ENCODE measurements around the gene LYSMD1. TPM values are rescaled to one million over a fixed set of nuclear protein-coding genes. Genes with fewer than 3 reads are reported as not detected.

LYSMD1 gene
- total and polyA plus RNA-seq, 2 of the 8 experiments (the other 6 are each of a cell fraction or from before 2014, with no cell fraction given) = 2.4 to 6.0 TPM

GRCh38 chr1:151171190-151171589 lies 5.5 kb upstream of the LYSMD1 start:
- Histone ChIP-seq H3K27me3 (replicated peaks in 1 of 4; ENCODE audit: control insufficient read depth in 3 of 4, extremely low read depth in 1 of 4, insufficient read depth in 3 of 4, low read length in 3 of 4) (no peaks in the 10 kb centered on the region), H2BK5ac (ENCODE audit: low read depth, low read length) (no peak overlapping the region), H3K4me2 (ENCODE audit: insufficient read depth in 1 of 2, low read depth in 2 of 2, low read length in 2 of 2) (no peak overlapping the region), H2BK20ac (ENCODE audit: low read length) (no peak overlapping the region), H3K23ac (ENCODE audit: insufficient read length) (no peak overlapping the region), H3K79me1 (ENCODE audit: low read depth, low read length) (0 out of 2 replicates have a peak, but pooled peaks cover 3% of the 10 kb centered on the region), H3K4me3 (ENCODE audit: extremely low read depth in 1 of 4, insufficient read depth in 2 of 4, low read depth in 3 of 4, low read length in 4 of 4) (no peak overlapping the region), H3K79me2 (ENCODE audit: control insufficient read depth in 1 of 2, insufficient read depth in 2 of 2, low read length in 2 of 2) (peaks cover 0 to 11% of the 10 kb centered on the region in 2 experiments; a peak in 2 of 4 replicates), H3K9me3 (ENCODE audit: insufficient read depth in 2 of 2, low read depth in 1 of 2, low read length in 1 of 2) (no peaks in the 10 kb centered on the region), H3K9ac (replicated peaks in 1 of 4; ENCODE audit: extremely low read depth in 1 of 4, low read depth in 3 of 4, low read length in 3 of 4) (no peak overlapping the region), H2AK5ac (ENCODE audit: low read depth, low read length) (no peak overlapping the region), H2BK15ac (ENCODE audit: low read length) (no peak overlapping the region), H3K4me1 (replicated peaks in 1 of 4; ENCODE audit: control insufficient read depth in 3 of 4, insufficient read depth in 4 of 4, low read length in 3 of 4) (peaks cover 0 to 5% (median 3%) of the 10 kb centered on the region in 4 experiments; a peak in 4 of 7 replicates), H3K23me2 (ENCODE audit: low read depth, low read length) (peaks cover 7% of the 10 kb centered on the region), H2AFZ (ENCODE audit: low read length) (no peak overlapping the region), H4K8ac (ENCODE audit: extremely low read depth, insufficient read depth, low read length) (no peak overlapping the region), H4K20me1 (replicated peaks in 1 of 2; ENCODE audit: control insufficient read depth in 1 of 2, insufficient read depth in 2 of 2, low read length in 2 of 2) (no peaks in the 10 kb centered on the region), H2BK120ac (replicated peaks; ENCODE audit: low read depth, low read length) (no peak overlapping the region), H3K36me3 (ENCODE audit: control insufficient read depth in 2 of 4, insufficient read depth in 4 of 4, low read length in 3 of 4) (peaks cover 0 to 22% (median 5%) of the 10 kb centered on the region in 4 experiments; a peak in 4 of 8 replicates), H3K27ac (ENCODE audit: low read depth, low read length) (no peak overlapping the region), H3K56ac (replicated peaks; ENCODE audit: insufficient read length, low read depth, low read length) (no peak overlapping the region), H2BK12ac (ENCODE audit: low read depth, low read length) (no peak overlapping the region), H3K4ac (replicated peaks; ENCODE audit: insufficient read length, low read depth, low read length) (no peak overlapping the region), H4K91ac (replicated peaks; ENCODE audit: insufficient read length, low read length) (no peak overlapping the region), H3K18ac (ENCODE audit: extremely low read depth, low read length) (no peak overlapping the region), H4K5ac (ENCODE audit: insufficient read length, low read depth, low read length) (no peak overlapping the region), H3K14ac (ENCODE audit: insufficient read length) (no peak overlapping the region)
- no peak for TF ChIP-seq TBP (IDR thresholded peaks at IDR 0.05; ENCODE audit: low read depth, low read length)
- TF ChIP-seq HDAC6 (IDR thresholded peaks at IDR 0.05; ENCODE audit: low read depth, low read length) = no peak
- no peak for TF ChIP-seq ATF3 (IDR thresholded peaks at IDR 0.05; ENCODE audit: insufficient read depth, low read depth, low read length)
- no peak for TF ChIP-seq CBX5 (IDR thresholded peaks at IDR 0.05; ENCODE audit: low read depth, low read length)
- TF ChIP-seq BACH1 (IDR thresholded peaks at IDR 0.05; ENCODE audit: low read length) = no peak
- no peak for TF ChIP-seq TAF7 (optimal IDR thresholded peaks at IDR 0.05; ENCODE audit: borderline replicate concordance, low read depth, low read length)
- no peak for TF ChIP-seq EGR1 (IDR thresholded peaks at IDR 0.05; ENCODE audit: borderline replicate concordance, low read depth, low read length)
- WGBS, 2 experiments (ENCODE audit: extremely low coverage in 1 of 2, insufficient coverage in 1 of 2, insufficient read length in 1 of 2, insufficient replicate concordance in 2 of 2, low coverage in 1 of 2, low lambda C conversion rate in 2 of 2, missing lambda C conversion rate in 1 of 2) = 91% methylated on average over 5 of the region's 5 CpGs; no CpG with 5 or more reads in 1 of the 2 experiments
- ChIA-PET CTCF (ENCODE audit: partially characterized antibody) (interaction anchor here (0.6 to 2.1 kb wide), 5 partner anchors 9 to 195 kb away, joined by 3 to 8 read pairs (median 4); no protein-coding TSS in a partner anchor), POLR2A (ENCODE audit: partially characterized antibody) (interaction anchor here (1.0 to 2.2 kb wide), 7 partner anchors 10 to 162 kb away, joined by 3 to 9 read pairs (median 4); partner anchors contain the start of genes VPS72 and ZNF687)
- FAIRE-seq = no peak
- DNase-seq (ENCODE audit: low read depth in 1 of 2, low spot score in 2 of 2) = no peak
